HEK293 (cell line): ENCODE measurements around the gene MEMO1.
A peak's percentile ranks its signal among the peaks of the same experiment; 100 is the strongest.

ENCODE experiments used
- CTCF ChIA-PET: fragments of 350-600 bp; formaldehyde crosslinking; extraction: SDS; loops from one replicate; lab custom pipeline; 2021; ENCODE audit warnings: antibody characterized with exemption; lab: Yijun Ruan, JAX
- POLR2A ChIA-PET: fragments of 300-600 bp; formaldehyde crosslinking; extraction: SDS; loops from one replicate; lab custom pipeline; 2020; ENCODE audit warnings: antibody characterized with exemption, inconsistent platforms; lab: Yijun Ruan, JAX
- H3K27ac ChIP-seq: fragments of 200-500 bp; sonication (Bioruptor generic); 2 replicates; pipeline ENCODE4 v1.5.1; 2014; ENCODE audit warnings: low read depth, low read length, control low read depth, inconsistent platforms; ENCODE audit errors: extremely low read depth
- H3K36me3 ChIP-seq, 2 experiments: fragments of 200-500 bp in 1 of 2; sonication (Bioruptor generic) in 1 of 2; 1 replicate in 1 of 2; 2 replicates in 1 of 2; pipeline ENCODE4 v1.5.1; 2014 to 2017; ENCODE audit warnings: inconsistent platforms in 2 of 2, low read length in 2 of 2; ENCODE audit not compliant: control insufficient read depth in 2 of 2, insufficient read depth in 1 of 2
- H3K4me1 ChIP-seq: fragments of 200-500 bp; sonication (Bioruptor generic); 2 replicates; pipeline ENCODE4 v1.5.1; 2014; ENCODE audit warnings: mild to moderate bottlenecking, low read length, inconsistent platforms; ENCODE audit not compliant: control insufficient read depth, insufficient read depth
- H3K4me3 ChIP-seq: 2 replicates; pipeline ENCODE4 v1.5.1; 2011; ENCODE audit warnings: low read depth, mild to moderate bottlenecking, control low read depth, low read length, moderate library complexity
- H3K9me3 ChIP-seq: fragments of 200-500 bp; sonication (Bioruptor generic); 2 replicates; pipeline ENCODE4 v1.5.1; 2014; ENCODE audit warnings: low read depth, low read length, inconsistent platforms; ENCODE audit not compliant: control insufficient read depth, insufficient read depth
- BCL11B ChIP-seq: fragments of 450-650 bp; formaldehyde crosslinking; IDR thresholded peaks from 2 replicates; pipeline ENCODE4 v1.5.1; 2016; ENCODE audit warnings: low read depth, missing biosample characterization, missing genetic modification characterization
- EGR2 ChIP-seq: fragments of 450-650 bp; formaldehyde crosslinking; IDR thresholded peaks from 2 replicates; pipeline ENCODE4 v1.5.1; 2016; ENCODE audit warnings: low read depth, missing biosample characterization, missing genetic modification characterization
- HOXD13 ChIP-seq: sonication (generic); formaldehyde crosslinking; IDR thresholded peaks from 2 replicates; pipeline ENCODE4 v1.8.0; 2022; ENCODE audit warnings: missing genetic modification reagents, borderline replicate concordance
- KLF16 ChIP-seq: fragments of 450-650 bp; formaldehyde crosslinking; IDR thresholded peaks from 2 replicates; pipeline ENCODE4 v1.5.1; 2017; ENCODE audit warnings: missing biosample characterization, missing genetic modification characterization
- KLF7 ChIP-seq: fragments of 450-650 bp; formaldehyde crosslinking; IDR thresholded peaks from 2 replicates; pipeline ENCODE4 v1.5.1; 2016; ENCODE audit warnings: missing biosample characterization, missing genetic modification characterization, borderline replicate concordance
- MEIS1 ChIP-seq: sonication (generic); formaldehyde crosslinking; IDR thresholded peaks from 2 replicates; pipeline ENCODE4 v1.8.1; 2022; ENCODE audit warnings: missing genetic modification reagents, mild to moderate bottlenecking, borderline replicate concordance
- SCRT1 ChIP-seq: fragments of 450-650 bp; formaldehyde crosslinking; IDR thresholded peaks from 2 replicates; pipeline ENCODE4 v1.5.1; 2016; ENCODE audit warnings: missing biosample characterization, missing genetic modification characterization, borderline replicate concordance
- WT1 ChIP-seq: fragments of 450-650 bp; formaldehyde crosslinking; IDR thresholded peaks from 2 replicates; pipeline ENCODE4 v1.5.1; 2016; ENCODE audit warnings: missing biosample characterization, missing genetic modification characterization
- ZEB2 ChIP-seq: fragments of 450-650 bp; formaldehyde crosslinking; IDR thresholded peaks from 2 replicates; pipeline ENCODE4 v1.5.1; 2016; ENCODE audit warnings: missing biosample characterization, missing genetic modification characterization
- ZNF138 ChIP-seq: fragments of 450-650 bp; formaldehyde crosslinking; IDR thresholded peaks from 2 replicates; pipeline ENCODE4 v1.5.1; 2016; ENCODE audit warnings: missing biosample characterization, missing genetic modification characterization, borderline replicate concordance
- ZNF37A ChIP-seq: fragments of 450-650 bp; IDR thresholded peaks from 2 replicates; pipeline ENCODE4 v1.5.1; 2018; ENCODE audit warnings: missing biosample characterization, missing genetic modification characterization
- ZNF544 ChIP-seq: fragments of 450-650 bp; formaldehyde crosslinking; IDR thresholded peaks from 2 replicates; pipeline ENCODE4 v1.5.0; 2017; ENCODE audit warnings: missing biosample characterization, missing genetic modification characterization
- ZNF664 ChIP-seq: fragments of 450-650 bp; formaldehyde crosslinking; IDR thresholded peaks from 2 replicates; pipeline ENCODE4 v1.5.1; 2016; ENCODE audit warnings: missing biosample characterization, missing genetic modification characterization
- ZNF785 ChIP-seq: fragments of 450-650 bp; formaldehyde crosslinking; IDR thresholded peaks from 2 replicates; pipeline ENCODE4 v1.5.1; 2016; ENCODE audit warnings: missing biosample characterization, missing genetic modification characterization
- ZNF843 ChIP-seq: fragments of 450-650 bp; formaldehyde crosslinking; IDR thresholded peaks from 2 replicates; pipeline ENCODE4 v1.5.1; 2016; ENCODE audit warnings: missing biosample characterization, missing genetic modification characterization
- ZXDB ChIP-seq: fragments of 450-650 bp; formaldehyde crosslinking; IDR thresholded peaks from 2 replicates; pipeline ENCODE4 v1.5.1; 2016; ENCODE audit warnings: missing biosample characterization, missing genetic modification characterization
- TF ChIP-seq, protein P1 (sequence below): fragments of 450-650 bp; formaldehyde crosslinking; IDR thresholded peaks from 2 replicates; pipeline ENCODE4 v1.5.1; 2016; ENCODE audit warnings: missing biosample characterization, missing genetic modification characterization
- TF ChIP-seq, protein P2 (sequence below): fragments of 450-650 bp; formaldehyde crosslinking; IDR thresholded peaks from 2 replicates; pipeline ENCODE4 v1.5.1; 2016; ENCODE audit warnings: missing biosample characterization, missing genetic modification characterization

Gene MEMO1

DNA sequence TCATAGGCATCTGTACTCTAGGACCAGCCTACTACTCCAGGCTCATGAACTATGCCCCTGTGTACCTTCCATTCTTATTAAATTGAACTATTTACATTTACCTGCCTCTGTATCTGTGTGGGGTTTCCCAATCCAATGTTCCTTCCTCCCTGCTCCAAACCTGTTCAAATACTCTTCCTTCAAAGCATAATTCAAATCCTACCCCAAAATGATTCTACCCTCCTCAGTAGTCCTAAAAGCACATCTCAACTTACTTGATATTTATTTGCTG is 3.8 kb downstream of the MEMO1 start:
- no peaks in the 10 kb centered on the region; a peak in 1 of 3 replicates for H3K36me3 ChIP-seq
- no peak for TF ChIP-seq SCRT1 (tag by site-specific recombination)
- no peak for TF ChIP-seq BCL11B
- TF ChIP-seq ZNF544 (tag by site-specific recombination): no peak
- TF ChIP-seq ZNF843 (tag by site-specific recombination): no peak
- TF ChIP-seq, protein P1, sequence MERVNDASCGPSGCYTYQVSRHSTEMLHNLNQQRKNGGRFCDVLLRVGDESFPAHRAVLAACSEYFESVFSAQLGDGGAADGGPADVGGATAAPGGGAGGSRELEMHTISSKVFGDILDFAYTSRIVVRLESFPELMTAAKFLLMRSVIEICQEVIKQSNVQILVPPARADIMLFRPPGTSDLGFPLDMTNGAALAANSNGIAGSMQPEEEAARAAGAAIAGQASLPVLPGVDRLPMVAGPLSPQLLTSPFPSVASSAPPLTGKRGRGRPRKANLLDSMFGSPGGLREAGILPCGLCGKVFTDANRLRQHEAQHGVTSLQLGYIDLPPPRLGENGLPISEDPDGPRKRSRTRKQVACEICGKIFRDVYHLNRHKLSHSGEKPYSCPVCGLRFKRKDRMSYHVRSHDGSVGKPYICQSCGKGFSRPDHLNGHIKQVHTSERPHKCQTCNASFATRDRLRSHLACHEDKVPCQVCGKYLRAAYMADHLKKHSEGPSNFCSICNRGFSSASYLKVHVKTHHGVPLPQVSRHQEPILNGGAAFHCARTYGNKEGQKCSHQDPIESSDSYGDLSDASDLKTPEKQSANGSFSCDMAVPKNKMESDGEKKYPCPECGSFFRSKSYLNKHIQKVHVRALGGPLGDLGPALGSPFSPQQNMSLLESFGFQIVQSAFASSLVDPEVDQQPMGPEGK: no peak
- TF ChIP-seq ZNF37A (tag by site-specific recombination): no peak
- no peak for TF ChIP-seq KLF16 (tag by site-specific recombination)
- TF ChIP-seq ZNF785 (tag by site-specific recombination): no peak
- POLR2A ChIA-PET: interaction anchor here (1.1 to 1.3 kb wide), 2 partner anchors 32 to 159 kb away, joined by 3 to 4 read pairs; partner anchors contain the start of genes DPY30 and SLC30A6
- no peak overlapping the region for H3K4me3 ChIP-seq
- no peak overlapping the region for H3K27ac ChIP-seq
- CTCF ChIA-PET: interaction anchor here (0.9 kb wide), 1 partner anchor 15 kb away, joined by 3 read pairs; no protein-coding TSS in a partner anchor
- H3K9me3 ChIP-seq: no peaks in the 10 kb centered on the region
- no peaks in the 10 kb centered on the region for H3K4me1 ChIP-seq

DNA sequence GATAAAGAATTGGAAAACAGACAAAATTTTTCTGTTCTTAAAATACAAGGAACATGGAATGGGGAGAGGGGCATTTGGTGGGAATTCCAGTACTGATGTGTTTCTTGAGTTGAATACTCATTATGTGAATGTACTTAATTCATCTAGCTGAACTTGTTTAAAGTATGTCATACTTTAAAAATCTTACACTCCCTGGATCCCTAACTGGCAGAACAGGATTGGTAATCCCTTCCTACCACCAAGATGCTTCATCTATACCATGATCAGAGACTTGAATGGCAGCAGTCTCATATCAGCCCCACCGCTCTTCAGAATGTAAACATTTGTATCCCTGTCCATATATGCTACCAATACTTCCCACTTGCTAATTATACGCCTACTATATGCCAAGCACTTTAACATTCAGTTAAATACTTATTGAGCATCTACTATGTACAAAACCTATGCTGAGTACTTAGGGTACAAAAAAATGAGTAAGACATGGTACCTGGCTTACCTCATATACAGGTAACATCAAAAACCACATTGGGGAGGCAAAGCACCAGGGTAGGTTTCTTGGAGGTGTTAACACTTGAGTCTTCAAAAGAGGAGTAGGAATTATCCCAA is 5.3 kb downstream of the MEMO1 start:
- ChIA-PET CTCF (interaction anchor here (0.7 kb wide), 1 partner anchor 501 kb away, joined by 4 read pairs; no protein-coding TSS in a partner anchor), POLR2A (interaction anchor here (1.0 kb wide), 1 partner anchor 160 kb away, joined by 3 read pairs; the partner anchor contains the start of gene SLC30A6)
- Histone ChIP-seq H3K9me3 (no peaks in the 10 kb centered on the region), H3K36me3 (no peaks in the 10 kb centered on the region; a peak in 1 of 3 replicates), H3K4me3 (no peak overlapping the region), H3K27ac (no peak overlapping the region), H3K4me1 (no peaks in the 10 kb centered on the region)
- TF ChIP-seq BCL11B (no peak), ZXDB (tag by site-specific recombination) (no peak), ZNF664 (tag by site-specific recombination) (peak; percentile 93)

DNA sequence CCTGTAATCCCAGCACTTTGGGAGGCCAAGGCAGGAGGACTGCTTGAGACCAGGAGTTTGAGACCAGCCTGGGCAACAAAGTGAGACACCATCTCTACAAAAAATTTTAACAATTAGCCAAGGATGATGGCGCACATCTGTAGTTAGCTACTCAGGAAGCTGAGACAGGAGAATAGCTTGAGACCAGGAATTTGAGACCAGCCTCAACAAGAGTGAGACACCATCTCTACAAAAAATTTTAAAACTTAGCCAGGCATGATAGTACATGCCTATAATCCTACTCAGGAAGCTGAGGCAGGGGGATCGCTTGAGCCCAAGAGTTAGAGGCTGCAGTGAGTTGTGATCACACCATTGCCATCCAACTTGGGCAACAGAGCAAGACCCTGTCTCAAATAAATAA is 7.0 kb downstream of the MEMO1 start:
- no peaks in the 10 kb centered on the region for H3K9me3 ChIP-seq
- TF ChIP-seq ZNF785 (tag by site-specific recombination) (no peak), ZNF544 (tag by site-specific recombination) (no peak), ZNF138 (no peak), MEIS1 (CRISPR knock-in tag) (no peak), EGR2 (tag by site-specific recombination) (no peak), ZEB2 (tag by site-specific recombination) (no peak)
- H3K4me1 ChIP-seq: no peaks in the 10 kb centered on the region
- no peak overlapping the region for H3K27ac ChIP-seq
- ChIA-PET CTCF (interaction anchor here (0.6 to 0.7 kb wide), 3 partner anchors 44 to 1322 kb away, joined by 3 to 6 read pairs (median 5); no protein-coding TSS in a partner anchor), POLR2A (no interaction called here)
- H3K36me3 ChIP-seq: no peaks in the 10 kb centered on the region; a peak in 1 of 3 replicates
- H3K4me3 ChIP-seq: no peak overlapping the region

DNA sequence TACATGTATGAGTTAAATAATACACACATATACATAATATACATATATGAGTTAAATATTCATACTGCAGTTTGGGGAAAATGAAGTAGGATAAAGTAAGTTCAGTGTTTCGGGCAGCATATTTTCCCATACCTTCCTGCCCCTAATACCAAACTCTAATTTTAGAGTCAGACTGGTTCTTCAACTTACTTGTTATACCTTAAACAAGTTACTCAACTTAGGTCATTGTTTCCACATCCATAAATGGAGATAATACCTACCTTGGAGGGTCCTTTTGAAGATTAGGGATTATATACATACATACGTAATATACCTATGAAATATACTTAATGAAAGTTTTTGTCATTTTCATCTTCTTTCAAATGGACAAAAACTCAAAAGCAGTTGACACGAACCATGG is 8.4 kb downstream of the MEMO1 start:
- H3K9me3 ChIP-seq: no peaks in the 10 kb centered on the region
- CTCF ChIA-PET: no interaction called here
- TF ChIP-seq KLF7 (tag by site-specific recombination): no peak
- TF ChIP-seq, protein P2, sequence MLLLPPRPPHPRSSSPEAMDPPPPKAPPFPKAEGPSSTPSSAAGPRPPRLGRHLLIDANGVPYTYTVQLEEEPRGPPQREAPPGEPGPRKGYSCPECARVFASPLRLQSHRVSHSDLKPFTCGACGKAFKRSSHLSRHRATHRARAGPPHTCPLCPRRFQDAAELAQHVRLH (tag by site-specific recombination): no peak
- no peak for TF ChIP-seq HOXD13 (CRISPR knock-in tag)
- no peak for TF ChIP-seq WT1 (tag by site-specific recombination)
- TF ChIP-seq, all 188 proteins: peak for 0
- POLR2A ChIA-PET: no interaction called here
- H3K4me1 ChIP-seq: no peaks in the 10 kb centered on the region
- H3K36me3 ChIP-seq: no peaks in the 10 kb centered on the region; a peak in 1 of 3 replicates
- no peak overlapping the region for H3K4me3 ChIP-seq
- H3K27ac ChIP-seq: no peak overlapping the region
